KMS-11 (cell line): ENCODE measurements around the gene SLC24A4.
"Not testable (repeated sequence)": the region's sequence is repeated elsewhere in the genome, so short reads cannot be mapped to it uniquely, and the experiment has no call there.

Experiments
- H2AFZ ChIP-seq: fragments of 200-600 bp; sonication (generic); 2 replicates; pipeline ENCODE4 v1.6.1; 2016; ENCODE audit warnings: antibody characterized with exemption, mixed run types, low read depth
- H3K27ac ChIP-seq: fragments of 200-600 bp; sonication (generic); 2 replicates; pipeline ENCODE4 v1.6.1; 2016; ENCODE audit warnings: mild to moderate bottlenecking, mixed run types
- H3K27me3 ChIP-seq: fragments of 200-600 bp; sonication (generic); 2 replicates; pipeline ENCODE4 v1.6.1; 2017; ENCODE audit warnings: mild to moderate bottlenecking, low read depth, mixed run types, moderate library complexity; ENCODE audit not compliant: insufficient read depth
- H3K36me3 ChIP-seq: fragments of 200-600 bp; sonication (generic); 2 replicates; pipeline ENCODE4 v1.6.1; 2017; ENCODE audit warnings: mild to moderate bottlenecking, mixed run types; ENCODE audit not compliant: insufficient read depth
- H3K4me1 ChIP-seq: fragments of 200-600 bp; sonication (generic); 2 replicates; pipeline ENCODE4 v1.6.1; 2016; ENCODE audit warnings: mild to moderate bottlenecking, low read depth, mixed run types; ENCODE audit not compliant: poor library complexity, severe bottlenecking
- H3K4me2 ChIP-seq: fragments of 200-600 bp; sonication (generic); 2 replicates; pipeline ENCODE4 v1.7.0; 2016; ENCODE audit warnings: mild to moderate bottlenecking, mixed run types
- H3K4me3 ChIP-seq: fragments of 200-600 bp; sonication (generic); IDR thresholded peaks from 2 replicates; pipeline ENCODE4 v1.6.1; 2017; ENCODE audit warnings: low read depth, low read length, mixed read lengths; ENCODE audit not compliant: insufficient read depth
- H3K79me2 ChIP-seq: fragments of 200-600 bp; sonication (generic); 2 replicates; pipeline ENCODE4 v1.6.1; 2016; ENCODE audit warnings: low read depth, mixed run types; ENCODE audit not compliant: insufficient read depth
- H3K9ac ChIP-seq: fragments of 200-600 bp; sonication (generic); 2 replicates; pipeline ENCODE4 v1.6.1; 2016; ENCODE audit warnings: mild to moderate bottlenecking, mixed run types
- H4K20me1 ChIP-seq: fragments of 200-600 bp; sonication (generic); 2 replicates; pipeline ENCODE4 v1.6.1; 2016; ENCODE audit warnings: mild to moderate bottlenecking, mixed run types; ENCODE audit not compliant: insufficient read depth
- TF ChIP-seq, protein P1 (sequence below): fragments of 200-600 bp; sonication (generic); conservative IDR thresholded peaks from 2 replicates; pipeline ENCODE4 v1.6.1; 2017; ENCODE audit warnings: low read depth, mild to moderate bottlenecking, antibody characterized with exemption, low read length, moderate library complexity, mixed read lengths

SLC24A4 gene

DNA sequence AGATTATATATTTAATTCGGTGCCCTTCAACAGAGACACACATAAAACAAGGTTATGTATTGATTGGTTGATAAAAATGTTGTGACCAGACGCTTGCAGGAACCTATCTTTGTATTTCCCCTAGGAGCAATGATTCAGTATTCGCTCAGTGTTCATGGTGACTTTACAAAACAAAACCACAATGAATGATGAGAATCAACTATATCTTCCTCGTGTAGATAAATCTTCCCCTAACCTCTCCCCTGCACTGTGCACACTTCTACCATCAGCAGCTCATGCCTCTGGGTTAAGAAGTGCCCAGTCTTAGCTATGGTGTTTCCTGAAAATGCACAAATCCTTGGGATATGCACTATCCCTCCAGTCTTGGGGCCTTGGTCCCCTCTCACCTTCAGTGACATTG, 206.9 kb downstream of the SLC24A4 start:
- Histone ChIP-seq H3K27ac (no peak overlapping the region), H3K27me3 (no peaks in the 10 kb centered on the region), H4K20me1 (no peaks in the 10 kb centered on the region), H3K36me3 (no peaks in the 10 kb centered on the region), H3K4me2 (no peak overlapping the region), H3K79me2 (no peaks in the 10 kb centered on the region), H3K9ac (no peak overlapping the region), H3K4me1 (no peaks in the 10 kb centered on the region), H3K4me3 (no peak overlapping the region), H2AFZ (no peak overlapping the region)
- TF ChIP-seq, protein P1, sequence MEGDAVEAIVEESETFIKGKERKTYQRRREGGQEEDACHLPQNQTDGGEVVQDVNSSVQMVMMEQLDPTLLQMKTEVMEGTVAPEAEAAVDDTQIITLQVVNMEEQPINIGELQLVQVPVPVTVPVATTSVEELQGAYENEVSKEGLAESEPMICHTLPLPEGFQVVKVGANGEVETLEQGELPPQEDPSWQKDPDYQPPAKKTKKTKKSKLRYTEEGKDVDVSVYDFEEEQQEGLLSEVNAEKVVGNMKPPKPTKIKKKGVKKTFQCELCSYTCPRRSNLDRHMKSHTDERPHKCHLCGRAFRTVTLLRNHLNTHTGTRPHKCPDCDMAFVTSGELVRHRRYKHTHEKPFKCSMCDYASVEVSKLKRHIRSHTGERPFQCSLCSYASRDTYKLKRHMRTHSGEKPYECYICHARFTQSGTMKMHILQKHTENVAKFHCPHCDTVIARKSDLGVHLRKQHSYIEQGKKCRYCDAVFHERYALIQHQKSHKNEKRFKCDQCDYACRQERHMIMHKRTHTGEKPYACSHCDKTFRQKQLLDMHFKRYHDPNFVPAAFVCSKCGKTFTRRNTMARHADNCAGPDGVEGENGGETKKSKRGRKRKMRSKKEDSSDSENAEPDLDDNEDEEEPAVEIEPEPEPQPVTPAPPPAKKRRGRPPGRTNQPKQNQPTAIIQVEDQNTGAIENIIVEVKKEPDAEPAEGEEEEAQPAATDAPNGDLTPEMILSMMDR = no peak

DNA sequence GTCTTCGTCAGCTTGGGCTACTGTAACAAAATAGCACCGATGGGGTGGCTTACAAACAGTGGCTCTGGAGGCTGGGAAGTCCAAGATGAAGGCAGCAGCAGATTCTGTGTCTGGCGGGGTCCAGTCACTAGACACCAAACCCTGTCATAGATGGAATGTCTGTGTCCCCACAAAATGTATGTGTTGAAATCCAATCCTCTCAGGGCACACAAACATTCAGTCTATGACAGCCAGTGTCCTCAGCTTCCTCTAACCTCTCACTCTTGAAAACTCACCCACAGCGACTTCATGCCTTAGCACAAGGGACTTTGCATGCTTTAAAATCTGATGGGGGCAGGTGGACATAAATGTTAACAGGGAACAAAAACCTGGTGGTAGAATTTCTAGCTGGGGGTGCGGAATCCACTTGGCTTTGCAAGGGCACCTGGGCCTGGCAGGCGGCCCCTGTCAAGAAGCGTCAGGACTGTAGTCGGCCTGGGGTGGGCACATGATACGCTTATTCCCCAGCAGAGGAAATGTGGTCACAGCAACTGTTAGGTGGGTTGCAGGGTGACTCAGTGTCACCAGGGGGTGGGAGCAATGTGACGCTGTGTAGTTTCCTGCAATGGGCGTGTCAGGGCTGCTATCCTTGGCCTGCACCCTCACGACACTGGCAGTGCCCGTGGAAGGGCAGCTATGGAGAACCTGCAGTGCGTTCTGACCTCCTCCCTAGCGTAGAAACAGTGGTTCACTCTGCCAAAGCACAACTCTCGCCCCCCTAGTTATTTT, 208.3 kb downstream of the SLC24A4 start:
- no peaks in the 10 kb centered on the region for H3K79me2 ChIP-seq
- no peak overlapping the region for H2AFZ ChIP-seq
- H3K4me1 ChIP-seq = no peaks in the 10 kb centered on the region
- TF ChIP-seq, protein P1 = no peak
- H3K4me2 ChIP-seq = no peak overlapping the region
- no peaks in the 10 kb centered on the region for H4K20me1 ChIP-seq
- H3K9ac ChIP-seq = no peak overlapping the region
- no peaks in the 10 kb centered on the region for H3K36me3 ChIP-seq
- H3K27ac ChIP-seq = no peak overlapping the region
- no peak overlapping the region for H3K4me3 ChIP-seq
- H3K27me3 ChIP-seq = no peaks in the 10 kb centered on the region

DNA sequence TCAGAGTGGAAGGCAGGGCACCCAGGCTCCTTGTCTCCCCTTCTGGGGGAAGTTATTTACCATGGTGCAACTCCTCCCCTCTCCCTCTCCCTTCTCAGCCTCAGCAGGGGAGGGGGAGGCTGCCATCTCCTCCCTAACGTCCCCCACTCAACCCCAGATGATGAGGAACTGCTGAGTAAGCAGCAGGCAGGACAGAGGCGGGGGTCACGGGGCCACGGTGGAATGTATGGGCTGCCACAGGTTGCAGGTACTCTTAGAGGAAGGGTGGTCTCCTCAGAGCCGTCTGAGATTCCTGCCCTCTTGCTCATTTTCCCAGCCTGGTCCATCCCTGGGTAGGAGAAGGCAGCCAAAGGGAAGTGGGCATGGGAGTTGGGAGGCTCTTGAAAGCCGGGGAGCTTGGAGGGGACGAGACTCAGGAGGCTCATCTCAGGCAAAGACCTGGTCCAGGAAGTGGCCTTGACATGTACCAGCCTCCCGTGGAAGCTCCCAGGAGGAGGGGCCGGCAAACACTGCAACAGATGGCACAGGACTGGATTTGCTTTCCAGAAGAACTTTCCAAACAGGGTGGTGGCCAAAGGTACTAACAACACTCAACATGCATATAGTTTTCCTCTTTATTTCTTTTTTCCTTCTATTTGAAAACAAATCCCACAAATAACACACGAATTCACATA, 209.7 kb downstream of the SLC24A4 start:
- Histone ChIP-seq H4K20me1 (no peaks in the 10 kb centered on the region), H3K79me2 (no peaks in the 10 kb centered on the region), H3K4me1 (no peaks in the 10 kb centered on the region), H3K36me3 (no peaks in the 10 kb centered on the region), H3K27me3 (no peaks in the 10 kb centered on the region), H3K4me2 (no peak overlapping the region), H3K4me3 (no peak overlapping the region), H3K9ac (no peak overlapping the region), H2AFZ (no peak overlapping the region), H3K27ac (no peak overlapping the region)
- TF ChIP-seq, protein P1 = no peak

DNA sequence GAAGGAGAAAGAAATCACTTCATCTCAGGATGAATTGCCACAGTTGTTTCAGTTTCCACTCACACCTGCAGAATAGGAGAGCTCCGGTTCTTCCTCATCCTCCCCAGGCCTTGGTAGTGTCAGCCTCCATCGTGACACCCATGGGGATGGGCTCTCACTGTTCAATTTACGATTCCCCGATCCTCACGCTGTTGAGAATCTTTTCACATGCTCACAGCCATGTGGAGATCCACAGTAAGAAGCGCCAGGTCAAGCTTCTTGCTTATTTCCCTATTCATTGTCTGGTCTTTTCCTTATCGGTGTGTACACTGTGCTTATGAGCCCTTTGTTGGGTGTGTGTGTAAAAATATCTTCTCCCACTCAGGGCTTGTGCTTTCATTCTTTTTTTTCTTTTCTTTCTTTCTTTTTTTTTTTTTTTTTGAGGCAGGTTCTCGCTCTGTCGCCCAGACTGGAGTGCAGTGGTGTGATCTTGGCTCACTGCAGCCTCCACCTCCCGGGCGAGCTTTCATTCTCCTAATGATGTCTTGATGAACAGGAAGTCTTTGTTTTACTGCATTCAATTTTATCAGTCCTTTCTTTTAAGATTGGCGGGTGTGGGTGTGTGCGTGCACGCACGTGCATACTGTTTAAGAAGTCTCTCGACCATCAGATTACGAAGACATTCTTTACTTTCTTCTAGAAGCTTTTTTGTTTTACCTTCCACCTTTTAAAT, 212.1 kb downstream of the SLC24A4 start:
- Histone ChIP-seq H3K27ac (no peak overlapping the region), H3K27me3 (no peaks in the 10 kb centered on the region), H3K4me1 (no peaks in the 10 kb centered on the region), H3K4me3 (no peak overlapping the region), H3K4me2 (no peak overlapping the region), H4K20me1 (no peaks in the 10 kb centered on the region), H2AFZ (no peak overlapping the region), H3K79me2 (no peaks in the 10 kb centered on the region), H3K36me3 (no peaks in the 10 kb centered on the region), H3K9ac (no peak overlapping the region)
- TF ChIP-seq, protein P1 = no peak

DNA sequence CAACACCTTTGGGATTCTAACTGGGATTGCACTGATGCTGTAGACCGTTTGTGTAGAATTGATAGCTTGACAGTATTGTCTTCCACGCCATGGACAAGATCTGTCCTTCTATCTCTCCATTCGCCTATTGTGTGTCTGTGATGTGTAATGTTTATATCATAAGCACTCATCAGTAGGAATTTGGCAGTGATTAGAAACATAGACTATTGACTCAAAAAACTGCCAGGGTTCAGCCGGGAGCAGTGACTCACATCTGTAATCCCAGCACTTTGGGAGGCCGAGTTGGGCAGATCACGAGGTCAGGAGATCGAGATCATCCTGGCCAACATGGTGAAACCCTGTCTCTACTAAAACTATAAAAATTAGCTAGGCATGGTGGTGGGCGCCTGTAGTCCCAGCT, 213.3 kb downstream of the SLC24A4 start:
- not testable (repeated sequence) for H3K27ac ChIP-seq, H2AFZ ChIP-seq, H3K79me2 ChIP-seq, H3K4me2 ChIP-seq, H3K9ac ChIP-seq, H4K20me1 ChIP-seq, H3K4me1 ChIP-seq, H3K27me3 ChIP-seq, H3K36me3 ChIP-seq, H3K4me3 ChIP-seq
